ENCODE data around the gene WDFY1.

DNA sequence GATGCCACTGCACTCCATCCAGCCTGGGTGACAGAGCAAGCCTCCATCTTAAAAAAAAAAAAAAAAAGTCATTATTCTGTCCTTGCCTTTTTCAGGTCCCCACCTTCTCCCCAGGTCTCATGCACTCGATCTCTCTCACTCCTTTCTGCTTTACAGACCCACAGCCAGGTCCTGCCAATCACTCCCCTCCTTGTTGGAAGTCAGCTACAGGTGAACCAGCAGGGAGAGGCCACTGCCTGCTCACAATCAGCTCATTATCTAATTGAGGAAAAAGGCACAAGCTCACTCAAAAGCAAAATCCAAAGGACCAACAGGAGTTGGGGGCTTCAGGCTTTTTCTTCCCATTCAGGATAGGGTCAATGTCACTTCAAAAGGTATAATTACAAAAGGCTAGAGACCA lies 2.0 kb downstream of the WDFY1 start:
- TF ChIP-seq, protein P1, sequence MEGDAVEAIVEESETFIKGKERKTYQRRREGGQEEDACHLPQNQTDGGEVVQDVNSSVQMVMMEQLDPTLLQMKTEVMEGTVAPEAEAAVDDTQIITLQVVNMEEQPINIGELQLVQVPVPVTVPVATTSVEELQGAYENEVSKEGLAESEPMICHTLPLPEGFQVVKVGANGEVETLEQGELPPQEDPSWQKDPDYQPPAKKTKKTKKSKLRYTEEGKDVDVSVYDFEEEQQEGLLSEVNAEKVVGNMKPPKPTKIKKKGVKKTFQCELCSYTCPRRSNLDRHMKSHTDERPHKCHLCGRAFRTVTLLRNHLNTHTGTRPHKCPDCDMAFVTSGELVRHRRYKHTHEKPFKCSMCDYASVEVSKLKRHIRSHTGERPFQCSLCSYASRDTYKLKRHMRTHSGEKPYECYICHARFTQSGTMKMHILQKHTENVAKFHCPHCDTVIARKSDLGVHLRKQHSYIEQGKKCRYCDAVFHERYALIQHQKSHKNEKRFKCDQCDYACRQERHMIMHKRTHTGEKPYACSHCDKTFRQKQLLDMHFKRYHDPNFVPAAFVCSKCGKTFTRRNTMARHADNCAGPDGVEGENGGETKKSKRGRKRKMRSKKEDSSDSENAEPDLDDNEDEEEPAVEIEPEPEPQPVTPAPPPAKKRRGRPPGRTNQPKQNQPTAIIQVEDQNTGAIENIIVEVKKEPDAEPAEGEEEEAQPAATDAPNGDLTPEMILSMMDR (IDR thresholded peaks at IDR 0.05; ENCODE audit: low read length), result no peak
- no peak for TF ChIP-seq EZH2 (IDR thresholded peaks at IDR 0.05; ENCODE audit: borderline replicate concordance, low read length)
